Suprapubic skin (tissue), 3 donors: ENCODE data around the gene SSR2.

ENCODE experiments used
- CTCF ChIP-seq, 2 donors: fragments of 200-600 bp in 1 of 2; fragments of 450-650 bp in 1 of 2; sonication (generic) in 1 of 2; IDR thresholded peaks; one replicate each; pipeline ENCODE4 v1.5.1; 2016 to 2019; ENCODE audit warnings: antibody characterized with exemption in 2 of 2, mild to moderate bottlenecking in 1 of 2, moderate library complexity in 1 of 2
- POLR2AphosphoS5 ChIP-seq, 3 donors: sonication (generic); formaldehyde crosslinking; IDR thresholded peaks; one replicate each; pipeline ENCODE4 v1.6.1; 2017; ENCODE audit warnings: antibody characterized with exemption in 3 of 3

- TF ChIP-seq CTCF (IDR thresholded peaks at IDR 0.05), result no peak
- TF ChIP-seq POLR2AphosphoS5 (IDR thresholded peaks at IDR 0.05), result no peak
Measured at GRCh38 chr1:156050376-156050775, 29.6 kb upstream of the SSR2 start.
